CD4-positive, alpha-beta T cell treated with Interleukin-6 for 4 hours (primary cell): ENCODE results near the gene CHSY1.

Experiments
- DNase-seq: peaks from one replicate; pipeline ENCODE4 v3.0.0-alpha.2; 2020; ENCODE audit warnings: mixed read lengths

CHSY1 gene

DNA sequence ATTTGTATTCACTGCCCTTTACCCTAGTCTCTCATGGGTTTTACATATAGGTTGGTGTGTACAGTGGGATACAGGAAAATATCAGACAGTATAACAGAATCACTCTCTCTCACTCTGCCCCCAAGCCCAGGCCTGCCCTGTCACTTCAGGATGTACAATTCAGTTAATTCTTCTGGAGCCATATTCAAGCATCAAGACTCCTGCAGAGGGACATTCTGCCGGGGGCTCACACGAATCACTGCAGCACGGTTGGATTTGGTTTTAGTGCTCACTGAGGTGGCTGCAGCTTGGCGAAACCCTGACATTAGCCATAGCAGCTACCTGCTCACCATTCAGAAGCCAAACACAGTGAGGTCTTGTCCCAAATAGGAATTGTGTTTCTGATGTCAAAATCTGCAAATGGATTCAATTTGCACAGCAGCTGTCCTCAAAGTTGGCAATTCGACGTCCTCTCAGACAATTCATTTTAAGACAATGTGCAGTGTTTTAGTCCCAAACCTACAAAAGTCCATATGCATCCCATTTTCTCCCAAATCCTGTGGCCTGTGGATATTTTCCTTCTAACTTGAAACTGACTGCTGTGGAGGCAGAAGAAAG lies 82.9 kb downstream of the CHSY1 start:
- DNase-seq = no peak

DNA sequence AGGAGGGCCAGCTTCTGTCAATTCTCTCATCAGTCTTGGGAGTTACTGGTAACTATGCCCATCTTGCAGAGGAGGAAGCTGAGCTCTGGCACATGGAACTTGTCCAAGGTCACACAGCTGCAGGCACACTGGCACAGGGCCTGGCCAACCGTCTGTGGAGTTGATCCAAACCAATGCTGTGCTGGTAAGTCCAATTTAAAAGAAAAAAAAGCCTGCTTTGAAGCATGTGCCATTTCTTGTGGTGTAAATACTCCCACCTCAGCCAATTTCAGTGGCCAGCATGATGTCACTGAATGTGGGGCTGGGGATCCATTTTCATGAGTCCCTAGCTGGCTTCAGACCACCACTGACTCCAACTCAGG lies 83.4 kb downstream of the CHSY1 start:
- no peak for DNase-seq

DNA sequence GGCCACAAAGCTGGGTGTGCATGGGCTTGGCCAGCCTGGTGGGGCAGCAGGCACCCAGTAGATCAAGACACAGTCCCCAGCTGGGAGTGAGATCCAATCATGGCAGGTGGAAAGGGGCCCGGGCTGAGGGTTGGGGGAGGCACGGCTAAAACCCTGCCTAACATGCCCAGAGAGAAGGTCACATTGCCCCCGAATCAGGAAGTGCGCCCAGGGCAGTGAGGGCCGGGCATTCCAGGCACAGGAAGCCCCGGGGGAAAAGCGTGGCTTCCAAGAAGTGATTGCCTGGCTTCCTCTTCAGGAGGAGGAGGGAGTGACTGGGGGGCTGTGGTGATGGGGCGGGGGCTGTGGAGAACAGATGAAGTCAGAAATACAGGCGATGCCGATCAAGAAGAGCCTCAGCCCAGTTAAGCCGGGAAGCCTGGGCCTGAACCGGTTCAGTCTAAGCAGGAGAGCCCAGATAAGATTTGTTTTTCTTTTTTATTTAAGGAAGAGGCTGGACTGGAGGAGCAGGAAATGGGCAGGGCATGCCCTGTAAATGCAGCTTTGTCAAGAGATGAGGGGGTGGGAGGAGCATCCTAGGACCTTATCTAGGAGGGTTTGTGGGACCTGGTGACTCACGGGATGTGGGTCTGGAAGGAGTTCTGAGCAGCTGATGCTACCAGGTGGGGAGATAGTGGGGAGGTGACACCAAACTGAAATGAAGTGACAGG lies 83.9 kb downstream of the CHSY1 start:
- DNase-seq = peak; percentile 81

DNA sequence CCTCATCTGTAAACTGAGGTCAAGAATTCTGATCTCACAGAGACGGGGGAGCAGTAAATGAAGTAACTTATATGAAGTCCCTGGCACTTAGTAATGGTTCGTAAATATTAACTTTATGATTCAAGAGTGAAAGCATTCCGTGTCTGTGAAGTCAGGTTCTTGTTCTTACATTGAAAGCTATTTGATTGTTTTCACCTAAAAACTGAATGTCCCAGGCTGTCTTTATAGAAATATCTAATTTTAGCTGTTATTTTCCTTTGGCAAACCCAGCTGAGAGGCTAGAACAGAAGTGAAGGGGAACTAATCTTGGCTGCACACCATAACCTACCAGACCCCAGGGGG lies 84.5 kb downstream of the CHSY1 start:
- no peak for DNase-seq

DNA sequence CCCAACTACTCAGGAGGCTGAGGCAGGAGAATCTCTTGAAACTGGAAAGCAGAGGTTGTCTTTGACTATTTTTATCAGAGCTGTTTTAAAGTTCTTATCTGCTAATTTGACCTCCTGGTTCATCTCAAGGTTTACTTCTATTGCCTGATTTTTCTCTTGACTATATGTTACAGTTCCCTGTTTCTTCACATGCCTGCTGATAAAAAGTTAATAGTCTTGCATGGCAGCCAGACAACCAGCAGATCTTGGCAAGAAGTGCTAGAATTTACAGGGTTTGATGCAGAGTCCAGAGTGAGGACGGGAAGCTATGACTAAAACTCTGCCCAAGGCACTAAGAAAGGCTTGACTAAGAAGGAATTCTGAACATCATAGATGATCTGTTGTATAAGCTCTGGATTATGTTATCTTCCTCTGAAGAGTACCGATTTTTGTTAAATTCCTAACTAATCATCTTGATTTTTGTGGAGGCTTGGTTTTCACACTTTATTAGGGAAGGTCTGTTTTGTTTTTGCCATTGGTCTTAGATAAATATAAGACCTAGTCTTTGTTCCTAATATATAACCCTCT lies 85.9 kb downstream of the CHSY1 start:
- no peak for DNase-seq

DNA sequence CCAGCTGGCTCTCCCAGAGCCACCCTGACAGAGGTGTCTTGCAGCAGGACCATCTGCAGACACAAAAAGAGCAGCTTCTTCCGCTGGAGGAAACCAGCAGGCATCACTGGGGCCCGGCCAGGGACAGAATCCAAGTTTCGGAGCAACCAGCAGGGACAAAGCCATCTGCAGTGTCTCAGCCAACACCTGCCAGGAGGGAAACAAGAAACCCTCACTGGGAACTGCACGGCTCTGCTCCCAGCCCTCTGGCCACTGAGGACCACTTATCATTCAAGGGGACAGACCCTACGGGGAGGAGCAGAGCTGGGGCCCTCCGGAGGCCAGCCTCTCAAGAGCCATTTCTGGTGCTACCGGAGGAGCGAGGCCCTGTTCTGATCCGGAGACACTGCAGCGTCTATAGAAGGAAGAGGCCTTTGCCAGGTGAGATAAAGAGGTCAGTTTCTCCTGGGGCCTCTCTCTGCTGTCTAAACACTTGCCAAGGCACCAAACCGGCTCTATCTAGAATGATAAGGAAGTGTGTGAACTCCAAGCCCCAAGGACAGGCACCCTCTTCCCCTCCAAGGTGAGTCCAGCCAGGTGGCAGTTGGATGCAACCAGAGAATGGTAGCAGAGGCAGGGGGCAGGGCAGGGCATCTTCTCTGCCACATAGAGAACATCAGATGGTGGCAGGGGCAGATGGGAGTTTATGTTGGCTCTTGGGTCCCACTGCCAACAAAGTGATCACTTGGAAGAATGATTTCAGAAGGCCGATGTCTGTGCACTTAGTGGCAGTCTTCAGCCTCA lies 89.0 kb downstream of the CHSY1 start:
- no peak for DNase-seq

DNA sequence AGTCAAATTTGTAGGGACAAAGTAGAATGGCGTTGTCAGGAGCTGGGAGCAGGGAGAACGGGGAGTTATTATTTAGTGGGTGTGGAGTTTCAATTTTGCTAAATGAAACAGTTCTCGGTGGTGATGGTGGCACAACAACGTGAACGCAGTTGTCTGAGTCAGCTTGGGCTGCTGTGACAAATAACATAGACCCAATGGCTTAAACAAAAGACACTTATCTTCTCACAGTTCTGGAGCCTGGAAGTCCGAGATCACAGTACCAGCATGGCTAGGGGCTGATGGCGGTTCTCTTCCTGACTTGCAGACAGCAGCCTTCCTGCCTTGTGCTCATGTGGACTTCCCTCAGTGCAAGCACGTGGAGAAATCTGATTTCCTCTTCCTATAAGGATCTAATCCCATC lies 90.2 kb downstream of the CHSY1 start:
- DNase-seq = no peak

DNA sequence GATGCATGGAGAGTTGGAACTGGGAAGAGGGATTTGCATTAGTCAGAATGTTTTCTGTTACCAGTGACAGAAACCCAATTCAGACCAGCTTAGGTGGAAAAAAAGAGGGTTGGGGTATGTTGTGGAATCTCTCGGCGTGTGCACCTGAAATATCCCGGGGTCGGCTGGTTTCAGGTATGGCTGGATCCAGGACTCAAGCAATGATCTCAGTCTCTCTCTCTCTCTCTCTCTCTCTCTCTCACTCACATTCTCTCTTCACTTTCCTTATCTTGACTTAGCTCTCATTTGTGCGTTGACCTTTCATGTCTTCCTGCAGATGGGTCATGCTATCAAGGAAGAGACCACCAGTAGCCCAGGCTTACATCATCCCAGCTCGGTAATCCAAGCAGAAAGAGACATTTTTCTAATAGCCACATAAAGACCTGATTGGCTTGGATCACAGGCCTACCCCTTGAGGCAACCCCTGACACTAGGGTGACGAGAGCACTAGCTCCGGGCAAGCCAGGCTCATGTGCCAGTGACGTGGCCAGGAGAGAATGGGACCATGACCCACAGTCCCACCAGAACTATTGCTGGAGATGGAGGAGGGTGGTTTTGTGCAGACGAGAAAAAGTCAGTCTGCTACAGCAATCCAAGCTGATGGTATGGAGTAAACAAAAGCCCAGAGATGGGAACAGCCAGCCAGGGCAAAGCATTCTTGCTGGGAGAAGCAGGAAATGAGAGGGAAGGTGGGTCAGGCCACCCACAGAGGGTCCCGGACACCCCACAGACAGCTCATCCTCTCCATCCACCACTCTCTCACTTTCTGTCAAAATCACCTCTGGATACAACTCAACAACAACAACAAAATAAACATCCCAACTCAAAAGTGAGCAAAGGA lies 91.7 kb downstream of the CHSY1 start:
- DNase-seq = no peak

DNA sequence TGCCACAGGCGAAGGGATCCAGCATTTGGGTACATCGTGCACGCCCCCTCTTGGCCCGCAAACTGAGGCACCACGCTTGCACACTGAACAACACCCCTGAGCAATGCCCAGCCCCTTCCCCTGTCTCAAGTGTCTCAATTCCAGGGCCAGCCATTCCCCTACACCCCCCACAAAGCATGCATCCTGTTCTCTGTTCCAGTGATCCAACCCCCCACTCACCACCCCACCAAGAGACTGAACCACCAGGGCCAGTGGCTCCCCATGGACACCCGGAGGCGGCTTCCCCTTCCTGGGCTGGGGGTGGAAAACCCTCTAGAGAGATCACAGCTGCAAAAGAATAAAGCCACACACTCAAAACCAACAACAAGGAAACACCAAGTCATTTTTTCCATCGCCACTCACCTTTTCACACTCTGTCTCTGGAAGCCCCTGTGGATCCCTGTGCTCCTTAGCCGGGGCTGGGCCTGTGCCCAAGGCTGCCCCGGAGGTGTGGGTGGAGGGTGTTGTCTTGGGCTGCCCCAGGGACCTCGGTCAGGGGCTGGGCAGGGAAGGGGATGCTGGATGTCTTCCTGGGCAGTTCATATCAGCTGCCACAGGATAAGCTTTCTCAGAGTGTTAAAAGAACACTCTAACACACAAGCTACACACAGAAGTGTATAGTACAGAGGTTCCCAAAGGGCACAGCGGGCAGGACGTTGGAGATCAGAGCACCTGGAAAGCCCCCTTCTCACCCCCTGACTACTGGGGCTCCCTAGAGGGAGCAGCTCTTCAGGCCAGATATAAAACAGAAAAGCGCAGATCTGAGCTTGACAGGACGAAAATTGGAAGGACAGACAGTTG lies 92.5 kb downstream of the CHSY1 start:
- no peak for DNase-seq

DNA sequence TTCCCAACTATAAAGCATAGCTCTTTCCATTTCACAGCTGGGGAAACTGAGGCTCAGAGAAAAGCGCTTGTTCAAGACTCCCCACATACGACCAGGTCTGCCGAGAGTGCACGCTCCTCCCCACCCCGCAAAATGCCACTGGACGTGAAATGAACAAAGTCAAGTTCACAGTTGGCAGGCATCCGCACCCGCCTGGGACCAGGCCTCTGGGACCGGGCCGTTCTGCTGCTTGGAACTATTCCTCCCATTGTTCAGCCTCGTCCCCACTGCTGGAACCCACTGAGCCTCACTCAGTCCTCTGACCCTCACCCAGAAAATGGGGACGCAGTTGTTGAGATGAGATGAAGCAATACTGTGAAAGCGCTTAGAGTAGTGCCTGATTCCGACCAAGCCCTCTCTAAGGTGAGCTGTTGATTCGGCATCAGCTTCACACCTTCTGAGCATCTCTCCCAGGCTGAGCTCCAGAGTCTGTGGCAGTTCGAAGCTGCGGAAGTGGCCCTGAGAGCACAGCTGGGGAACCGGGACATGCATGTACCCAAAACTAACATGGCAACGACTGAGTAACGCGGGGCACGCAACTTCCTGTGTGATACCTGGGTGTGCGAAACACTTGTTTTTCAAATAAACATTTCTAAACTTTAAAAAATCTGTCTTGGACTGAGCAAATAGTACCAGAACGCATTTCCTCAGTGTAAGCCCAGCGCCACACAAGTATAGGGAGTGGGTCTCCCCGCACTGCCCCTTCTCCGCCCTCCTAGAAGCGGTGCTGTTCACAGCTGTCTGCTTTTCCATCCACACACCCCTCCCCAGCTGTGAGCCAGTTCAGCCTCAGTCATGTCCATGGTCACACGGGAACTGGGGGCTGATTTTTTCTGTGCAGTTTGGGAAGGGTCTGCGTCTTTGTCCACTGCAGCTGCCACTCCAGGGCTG lies 93.4 kb downstream of the CHSY1 start:
- no peak for DNase-seq

DNA sequence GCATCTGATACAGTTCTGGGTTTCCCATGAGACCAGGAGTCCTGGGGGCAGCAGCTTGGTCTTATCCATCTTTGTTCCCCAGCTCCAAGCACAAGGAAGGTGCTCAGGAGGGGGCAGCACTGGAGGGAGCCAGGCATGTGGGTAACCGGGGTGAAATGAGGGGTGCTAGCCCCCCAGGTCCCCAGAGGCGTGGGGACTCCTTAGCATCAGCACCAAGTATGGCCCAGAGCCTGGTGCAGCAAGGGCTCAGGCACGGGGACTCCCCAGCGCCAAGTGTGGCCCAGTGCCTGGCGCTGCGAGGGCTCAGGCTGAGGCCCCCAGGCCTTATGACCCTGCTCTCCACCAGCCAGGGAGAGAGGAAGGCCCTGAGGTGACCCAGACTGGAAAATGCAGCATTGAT lies 94.1 kb downstream of the CHSY1 start:
- no peak for DNase-seq

DNA sequence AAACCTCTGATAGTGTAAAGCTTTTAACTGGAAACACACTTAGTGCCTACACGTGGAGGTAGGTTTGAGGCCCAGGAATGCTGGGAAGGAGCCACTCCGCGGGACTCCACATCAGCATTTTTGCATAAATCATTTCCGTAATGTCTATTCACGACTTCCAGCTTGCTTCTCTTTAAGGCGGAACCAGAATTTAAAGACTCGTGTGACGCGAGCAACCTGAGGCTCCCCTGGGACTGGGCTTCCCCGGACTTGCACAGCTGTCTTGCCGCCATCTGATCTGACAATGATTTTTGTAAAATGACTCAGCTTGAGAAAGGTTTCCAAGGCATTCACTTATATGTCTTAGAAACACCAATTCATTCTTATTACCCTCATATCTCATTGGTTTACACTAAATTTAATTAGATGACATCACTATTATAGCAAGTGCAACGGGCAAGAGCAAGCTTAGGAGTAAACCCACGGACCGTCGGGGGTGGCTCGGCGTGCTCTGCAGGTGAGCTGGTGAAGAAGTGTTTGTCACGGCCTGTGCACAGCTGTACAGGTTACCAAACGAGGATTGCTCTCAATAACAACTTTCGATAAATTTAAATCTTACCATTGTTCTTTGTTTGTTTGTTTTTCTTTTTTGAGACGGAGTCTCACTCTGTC lies 95.2 kb downstream of the CHSY1 start:
- no peak for DNase-seq

DNA sequence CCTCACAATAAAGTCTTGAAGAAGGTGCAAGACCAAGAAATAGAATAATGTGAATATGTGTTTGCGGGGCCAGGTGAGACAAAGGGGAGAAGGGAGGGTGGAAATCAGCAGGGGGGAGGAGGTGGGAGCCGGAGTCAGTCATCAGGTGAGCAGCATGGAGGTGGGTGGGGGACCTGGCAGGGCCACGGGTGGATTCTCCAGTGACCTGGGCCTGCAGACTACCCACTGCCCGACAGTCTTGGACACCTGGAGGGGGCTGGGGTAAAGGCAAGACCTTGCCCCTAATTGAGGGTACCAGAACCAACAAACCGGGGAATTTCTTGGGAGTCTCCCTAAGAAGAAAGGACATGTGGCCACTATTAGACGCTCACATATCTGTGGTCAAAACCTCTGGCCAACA lies 95.8 kb downstream of the CHSY1 start:
- DNase-seq = no peak

DNA sequence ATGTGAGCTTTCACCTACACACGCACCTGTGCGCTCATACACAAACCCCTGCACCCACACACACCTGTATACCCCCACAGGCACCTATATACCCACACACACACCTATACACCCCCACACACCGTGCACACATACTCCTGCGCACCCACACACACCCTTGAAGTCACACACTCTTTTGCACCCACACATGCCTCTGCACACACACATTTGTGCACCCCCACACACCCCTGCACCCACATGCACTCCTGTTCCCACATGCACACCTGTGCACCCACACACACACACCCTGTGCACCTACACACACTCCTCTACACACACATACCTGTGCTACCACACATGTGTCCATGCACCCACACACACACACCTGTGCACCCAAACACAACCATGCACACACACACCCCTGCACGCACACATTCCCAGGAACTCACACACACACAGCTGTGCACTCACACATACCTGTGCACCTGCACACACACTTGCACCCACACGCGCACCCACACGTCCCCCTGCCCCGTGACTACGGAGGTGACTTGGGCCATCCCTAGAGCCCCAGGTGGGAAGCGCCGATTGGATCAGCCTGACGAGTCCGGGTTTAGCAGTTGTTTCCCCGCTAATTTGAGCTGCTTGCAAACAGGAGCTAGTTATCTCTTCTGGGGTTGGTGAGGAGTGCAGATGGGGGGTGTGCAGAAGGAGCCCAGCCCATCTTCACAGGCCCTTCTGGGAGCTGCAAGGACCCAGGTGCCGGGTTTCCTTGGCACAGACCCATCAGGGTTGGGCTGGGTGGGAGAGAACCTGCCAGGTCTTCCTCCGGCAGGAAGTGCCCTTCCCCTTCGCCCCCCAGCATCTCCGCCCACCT lies 97.8 kb downstream of the CHSY1 start:
- no peak for DNase-seq

DNA sequence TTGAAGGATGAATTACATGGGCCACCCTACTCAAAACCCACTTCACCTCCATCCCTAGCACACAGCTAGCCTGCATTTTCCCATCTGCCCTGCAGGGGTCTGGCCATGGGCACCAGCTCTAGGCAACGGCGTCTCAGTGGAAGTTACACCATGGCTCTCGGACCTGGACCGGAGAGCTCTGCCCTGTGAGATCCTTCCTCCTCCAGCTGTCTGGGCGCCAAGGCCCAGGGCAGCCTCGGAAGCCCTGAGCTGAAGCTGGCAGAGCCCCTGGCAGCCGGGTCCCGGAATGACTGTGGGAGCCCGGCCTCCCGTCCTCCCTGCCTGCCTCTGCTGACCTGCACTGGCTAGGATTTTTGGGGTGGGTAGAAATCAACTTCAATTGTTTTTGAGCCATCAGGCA lies 98.9 kb downstream of the CHSY1 start:
- no peak for DNase-seq

DNA sequence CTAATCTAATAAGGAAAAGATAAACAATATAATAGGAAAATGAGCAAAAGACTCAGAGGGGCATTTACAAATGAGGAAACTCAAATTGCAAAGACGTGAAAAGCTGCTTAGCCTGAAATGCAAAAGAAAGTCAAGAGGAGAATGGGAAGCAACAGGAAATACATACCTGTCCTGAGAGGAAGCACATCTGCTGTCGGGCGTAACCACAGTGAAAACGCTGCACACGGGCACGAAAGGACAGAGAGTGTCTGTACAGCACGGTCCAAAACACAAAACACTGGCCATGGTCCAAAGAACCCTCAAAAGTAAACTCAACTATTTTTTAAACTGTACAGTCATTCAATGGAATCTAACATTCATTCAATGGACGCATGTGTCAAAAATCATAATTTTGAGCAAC lies 100.6 kb downstream of the CHSY1 start:
- DNase-seq = no peak

DNA sequence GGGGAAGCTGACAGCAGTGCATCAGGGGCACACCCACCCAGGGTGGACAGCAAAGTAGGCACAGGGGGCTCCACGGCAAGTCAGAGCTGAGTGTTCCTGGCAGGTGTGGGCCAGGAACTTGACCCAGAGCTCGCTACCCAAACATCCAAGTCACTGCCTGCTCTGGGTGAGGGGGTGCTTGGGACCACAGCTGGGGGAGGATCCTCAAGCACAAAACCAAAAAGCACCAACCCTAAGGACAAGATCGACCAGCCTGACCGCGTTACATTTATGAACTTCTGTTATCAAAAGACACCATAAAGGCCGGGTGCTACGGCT lies 101.2 kb downstream of the CHSY1 start:
- DNase-seq = no peak

DNA sequence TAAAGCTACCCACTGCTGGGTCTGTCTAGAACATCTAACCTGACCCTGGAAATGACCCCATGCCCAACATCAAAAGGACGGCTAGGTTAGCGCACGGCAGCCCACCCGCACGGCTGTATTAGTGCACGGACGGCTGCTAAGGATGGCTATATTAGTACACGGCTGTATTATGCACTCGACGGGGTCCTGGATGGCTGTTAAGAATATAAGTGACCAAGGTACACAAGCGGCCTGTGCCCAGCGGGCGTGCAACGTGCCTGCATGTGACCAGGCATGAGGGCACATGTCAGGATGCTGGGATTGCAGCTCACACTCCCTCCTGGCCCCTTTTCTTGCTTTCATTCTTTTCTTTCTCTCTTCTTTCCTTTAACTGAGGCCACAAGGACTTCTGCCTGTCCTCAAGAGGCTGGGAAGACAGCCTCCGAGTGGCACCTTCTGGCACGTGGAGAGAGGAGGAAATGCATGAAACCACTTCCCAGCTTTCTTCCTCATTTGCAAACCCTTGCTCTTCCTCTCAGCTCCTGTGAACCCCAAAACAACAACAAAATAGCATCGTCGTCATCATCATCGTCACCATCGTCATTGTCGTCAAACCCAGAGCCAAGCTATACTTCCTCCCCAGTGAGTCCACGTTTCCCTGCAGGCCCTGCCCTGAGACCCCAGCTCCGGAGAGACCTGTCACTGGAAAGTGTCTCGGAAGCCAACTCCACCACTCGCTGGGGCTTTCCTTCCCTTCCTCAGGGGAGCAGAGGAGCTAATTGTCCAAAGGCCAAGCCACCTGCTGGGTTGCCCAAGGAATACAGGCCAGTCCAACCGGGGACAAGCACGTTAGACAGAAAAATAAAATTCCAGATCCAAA lies 101.8 kb downstream of the CHSY1 start:
- DNase-seq = no peak
